ENCODE results near the gene MYNN.

The MYNN gene

GRCh38 chr3:169836078-169836941 lies 63.1 kb downstream of the MYNN start:
- peak; percentile 15 for DNase-seq

GRCh38 chr3:169836942-169837275 lies 63.7 kb downstream of the MYNN start:
- no peak for DNase-seq

GRCh38 chr3:169838511-169839030 lies 65.4 kb downstream of the MYNN start:
- DNase-seq: no peak

Data from fibroblast of skin of right quadriceps (primary cell).